HEK293T (cell line): Measurements from ENCODE around the gene MGLL.

ENCODE experiments used
- ARNT ChIP-seq: fragments of 450-650 bp; IDR thresholded peaks from 2 replicates; pipeline ENCODE4 v1.6.1; 2017; ENCODE audit warnings: mild to moderate bottlenecking
- BHLHE40 ChIP-seq: fragments of 450-650 bp; IDR thresholded peaks from 2 replicates; pipeline ENCODE4 v1.6.1; 2016; ENCODE audit warnings: mild to moderate bottlenecking, moderate library complexity, borderline replicate concordance
- CTBP1 ChIP-seq: fragments of 450-650 bp; IDR thresholded peaks from 2 replicates; pipeline ENCODE4 v1.6.1; 2016; ENCODE audit warnings: borderline replicate concordance
- FOXA1 ChIP-seq: fragments of 450-650 bp; IDR thresholded peaks from 2 replicates; pipeline ENCODE4 v1.6.1; 2016; ENCODE audit warnings: mild to moderate bottlenecking
- FOXK2 ChIP-seq: fragments of 450-650 bp; IDR thresholded peaks from 2 replicates; pipeline ENCODE4 v1.6.1; 2016; ENCODE audit warnings: mild to moderate bottlenecking
- HDGF ChIP-seq: fragments of 450-650 bp; IDR thresholded peaks from 2 replicates; pipeline ENCODE4 v1.6.1; 2017; ENCODE audit warnings: antibody characterized with exemption, borderline replicate concordance
- LEF1 ChIP-seq: fragments of 450-650 bp; IDR thresholded peaks from 2 replicates; pipeline ENCODE4 v1.6.1; 2017; ENCODE audit warnings: mild to moderate bottlenecking, borderline replicate concordance
- NFRKB ChIP-seq: fragments of 450-650 bp; IDR thresholded peaks from 2 replicates; pipeline ENCODE4 v1.6.1; 2016; ENCODE audit warnings: mild to moderate bottlenecking, moderate library complexity
- SP1 ChIP-seq: fragments of 450-650 bp; IDR thresholded peaks from 2 replicates; pipeline ENCODE4 v1.6.1; 2017
- SUZ12 ChIP-seq: fragments of 450-650 bp; IDR thresholded peaks from 2 replicates; pipeline ENCODE4 v1.6.1; 2016; ENCODE audit warnings: mild to moderate bottlenecking
- TARDBP ChIP-seq: fragments of 450-650 bp; IDR thresholded peaks from 2 replicates; pipeline ENCODE4 v1.6.1; 2016
- ZNF384 ChIP-seq: fragments of 450-650 bp; IDR thresholded peaks from 2 replicates; pipeline ENCODE4 v1.6.1; 2016
- TF ChIP-seq, protein P1 (sequence below): fragments of 450-650 bp; IDR thresholded peaks from 2 replicates; pipeline ENCODE4 v1.6.1; 2016

DNA sequence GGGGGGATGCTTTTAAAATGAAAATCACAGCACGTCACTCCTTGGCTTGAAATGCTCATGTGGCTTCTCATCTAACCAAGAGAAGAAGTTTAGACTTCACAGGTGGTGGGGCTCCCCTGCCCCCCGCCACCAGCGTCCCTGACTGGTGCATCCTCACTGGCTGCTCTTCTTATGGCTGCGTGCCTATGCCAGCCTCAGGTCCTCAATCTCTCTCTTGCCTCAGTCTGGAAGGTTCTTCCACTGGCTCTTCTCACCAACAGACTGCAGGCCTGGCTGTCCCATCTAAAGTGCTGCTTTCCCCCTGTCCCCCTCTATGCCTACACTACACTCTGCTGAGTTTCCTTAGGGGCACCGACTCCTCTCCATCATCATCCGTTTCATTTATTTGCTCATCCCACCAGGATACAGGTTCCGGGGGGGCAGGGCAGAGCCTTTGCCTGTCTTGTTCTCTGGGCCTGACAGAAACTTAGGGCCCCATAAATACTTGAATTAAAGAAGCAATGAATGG lies 128.9 kb downstream of the MGLL start:
- TF ChIP-seq TARDBP, result no peak
- TF ChIP-seq FOXK2, result no peak
- TF ChIP-seq LEF1, result no peak
- TF ChIP-seq SP1, result no peak
- TF ChIP-seq SUZ12, result no peak
- TF ChIP-seq FOXA1, result no peak
- no peak for TF ChIP-seq BHLHE40
- TF ChIP-seq ARNT, result no peak
- TF ChIP-seq, protein P1, sequence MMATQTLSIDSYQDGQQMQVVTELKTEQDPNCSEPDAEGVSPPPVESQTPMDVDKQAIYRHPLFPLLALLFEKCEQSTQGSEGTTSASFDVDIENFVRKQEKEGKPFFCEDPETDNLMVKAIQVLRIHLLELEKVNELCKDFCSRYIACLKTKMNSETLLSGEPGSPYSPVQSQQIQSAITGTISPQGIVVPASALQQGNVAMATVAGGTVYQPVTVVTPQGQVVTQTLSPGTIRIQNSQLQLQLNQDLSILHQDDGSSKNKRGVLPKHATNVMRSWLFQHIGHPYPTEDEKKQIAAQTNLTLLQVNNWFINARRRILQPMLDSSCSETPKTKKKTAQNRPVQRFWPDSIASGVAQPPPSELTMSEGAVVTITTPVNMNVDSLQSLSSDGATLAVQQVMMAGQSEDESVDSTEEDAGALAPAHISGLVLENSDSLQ, result no peak
- no peak for TF ChIP-seq CTBP1
- TF ChIP-seq HDGF, result no peak
- no peak for TF ChIP-seq ZNF384
- no peak for TF ChIP-seq NFRKB
